Activated CD4-positive, alpha-beta T cell treated with anti-CD3 and anti-CD28 coated beads, Interleukin-2, Interleukin-6, amounts not matched to agents 100 ng/mL and 50 ng/mL, durations not matched to agents 16 hours and 8 hours (primary cell): ENCODE data around the gene MCTP1.

ENCODE experiments used
- DNase-seq: peaks from one replicate; pipeline ENCODE4 v3.0.0-alpha.2; 2020

Gene MCTP1

GRCh38 chr5:95284572-95285408 lies at the start of gene MCTP1:
Gene MCTP1 (minus strand): TSS chr5:95285094.
- DNase-seq: peak; percentile 9

GRCh38 chr5:95332158-95332557 lies 47.3 kb upstream of the MCTP1 start:
- no peak for DNase-seq

GRCh38 chr5:95331358-95331757 lies 46.5 kb upstream of the MCTP1 start:
- DNase-seq: no peak

DNA sequence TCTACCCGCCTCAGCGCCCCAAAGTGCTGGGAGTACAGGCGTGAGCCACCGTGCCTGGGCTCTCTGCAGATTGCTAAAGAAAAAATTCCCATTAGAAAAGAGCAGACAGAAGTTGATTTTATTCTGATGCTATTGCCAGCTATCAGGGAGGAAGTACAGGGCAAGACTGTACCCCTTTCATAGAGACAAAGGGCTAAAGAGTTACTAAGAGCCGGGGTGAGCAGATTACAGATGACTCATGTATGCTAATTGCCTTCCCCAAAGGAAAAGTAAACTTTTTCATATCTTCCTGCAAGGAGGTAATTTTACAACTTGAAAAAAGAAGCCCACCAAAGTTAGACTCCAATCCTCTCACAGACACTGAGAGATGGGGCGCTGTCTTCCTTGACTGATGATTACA lies 42.3 kb upstream of the MCTP1 start:
- DNase-seq: no peak

DNA sequence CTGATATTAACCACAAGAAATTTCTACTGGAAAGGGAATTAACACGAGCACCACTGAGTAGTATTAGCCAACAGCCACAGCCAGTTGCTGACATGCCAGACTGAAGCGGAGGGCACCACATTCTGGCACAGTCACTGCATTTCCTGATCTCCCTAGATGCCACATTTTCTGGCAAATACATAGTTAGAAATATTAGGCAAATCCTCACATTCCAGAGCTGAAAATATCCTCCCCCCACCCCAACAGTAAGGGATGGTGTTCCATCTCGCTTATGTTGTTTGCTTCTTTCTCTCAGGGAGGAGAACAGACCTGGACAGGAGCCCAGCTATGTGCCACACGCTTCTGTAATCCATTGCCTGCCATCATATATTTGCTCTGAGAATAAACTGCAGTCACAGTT lies 32.8 kb upstream of the MCTP1 start:
- no peak for DNase-seq

- DNase-seq: no peak
Measured at GRCh38 chr5:95317085-95317484, 32.2 kb upstream of the MCTP1 start.

DNA sequence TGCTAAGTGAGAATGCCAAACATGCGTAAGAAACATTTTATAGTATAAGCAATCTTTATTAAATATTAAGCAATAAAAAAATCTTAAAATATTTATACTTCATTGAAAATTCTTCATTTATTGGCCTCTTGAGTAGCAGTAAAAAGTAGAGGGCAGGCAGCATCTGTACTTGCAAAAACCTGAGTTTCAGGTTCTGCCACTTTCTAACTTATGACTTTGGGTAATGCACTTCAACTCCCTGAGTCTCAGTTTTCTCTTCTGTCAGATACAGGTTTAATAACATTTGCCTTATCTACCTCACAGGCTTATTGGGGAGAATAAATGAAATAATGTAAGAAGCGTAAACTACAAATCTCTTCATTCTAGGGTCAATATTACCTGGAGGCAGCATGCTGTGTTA lies 19.8 kb upstream of the MCTP1 start:
- no peak for DNase-seq

- no peak for DNase-seq
Measured at GRCh38 chr5:95298651-95299050, 13.8 kb upstream of the MCTP1 start.

DNA sequence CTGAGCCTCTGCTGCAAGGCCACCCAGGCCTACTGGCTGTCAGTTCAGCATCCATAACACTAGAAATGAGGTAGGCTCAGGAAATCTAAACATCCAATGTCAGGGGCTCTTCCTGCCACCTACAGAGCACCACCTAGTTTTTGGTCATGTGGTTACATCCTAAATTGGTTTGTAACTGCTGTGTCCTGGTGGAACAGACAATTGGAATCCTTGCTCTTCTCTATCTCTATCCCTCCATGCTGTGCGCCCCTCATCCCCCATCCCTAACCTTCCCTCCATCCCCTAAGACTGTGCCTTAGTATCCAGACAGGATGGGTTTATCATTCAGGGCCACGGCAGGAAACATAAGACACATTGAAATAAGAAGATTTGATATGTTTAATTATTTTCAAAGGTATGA lies 11.4 kb upstream of the MCTP1 start:
- DNase-seq: no peak

- no peak for DNase-seq
Measured at GRCh38 chr5:95285409-95285755, 488 bp upstream of the MCTP1 start.

GRCh38 chr5:95283761-95284571 lies 928 bp downstream of the MCTP1 start:
- peak; percentile 36 for DNase-seq

DNA sequence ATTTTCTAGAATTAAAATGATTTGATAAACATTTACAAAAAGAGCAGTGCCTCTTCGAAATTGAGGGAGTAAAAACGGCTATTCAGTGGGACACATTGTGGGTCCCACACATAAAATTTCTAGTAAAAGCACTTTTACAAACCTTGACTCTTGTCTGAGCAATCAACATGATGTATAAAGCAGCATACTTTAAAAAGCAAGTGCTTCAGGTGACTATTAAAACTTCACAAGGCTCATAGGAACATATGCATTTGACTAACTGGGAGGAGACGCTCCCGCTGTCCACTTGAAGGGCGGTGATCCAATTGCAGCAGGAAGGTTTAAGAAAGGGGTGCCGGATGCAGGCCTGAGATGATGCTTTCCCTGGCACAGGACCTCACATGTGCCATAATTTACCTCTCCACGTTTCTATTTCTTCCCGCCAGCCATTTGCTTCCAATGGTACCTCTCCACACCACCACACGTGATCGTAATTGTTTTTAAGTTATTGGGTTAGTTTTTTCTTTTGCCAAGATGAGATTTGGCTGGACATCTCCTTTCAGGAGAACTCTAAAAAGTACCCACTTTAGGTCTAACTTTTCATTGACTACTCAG lies 1.8 kb downstream of the MCTP1 start:
- DNase-seq: no peak

DNA sequence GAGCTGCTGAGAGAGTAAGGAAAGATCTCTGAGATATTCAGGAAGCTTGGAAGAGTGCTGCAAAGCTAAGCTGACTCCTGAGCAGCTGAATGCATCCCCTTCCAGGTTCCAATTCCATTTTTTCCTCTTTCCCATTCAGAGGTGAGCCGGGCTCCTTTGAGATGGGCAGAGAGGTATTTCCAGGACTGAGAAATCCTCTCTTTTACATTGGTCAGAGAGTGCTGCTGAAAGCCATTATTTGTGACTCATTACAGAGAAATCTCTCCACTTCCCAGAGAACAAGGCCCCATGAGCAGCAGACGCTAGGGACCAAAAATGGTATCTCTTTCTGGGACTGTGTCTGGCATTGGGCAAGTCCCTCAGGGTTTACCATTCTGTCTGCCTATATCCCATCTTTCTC lies 3.7 kb downstream of the MCTP1 start:
- DNase-seq: no peak

- DNase-seq: no peak
Measured at GRCh38 chr5:95280401-95281095, 4.3 kb downstream of the MCTP1 start.

- no peak for DNase-seq
Measured at GRCh38 chr5:95274011-95274410, 10.9 kb downstream of the MCTP1 start.

DNA sequence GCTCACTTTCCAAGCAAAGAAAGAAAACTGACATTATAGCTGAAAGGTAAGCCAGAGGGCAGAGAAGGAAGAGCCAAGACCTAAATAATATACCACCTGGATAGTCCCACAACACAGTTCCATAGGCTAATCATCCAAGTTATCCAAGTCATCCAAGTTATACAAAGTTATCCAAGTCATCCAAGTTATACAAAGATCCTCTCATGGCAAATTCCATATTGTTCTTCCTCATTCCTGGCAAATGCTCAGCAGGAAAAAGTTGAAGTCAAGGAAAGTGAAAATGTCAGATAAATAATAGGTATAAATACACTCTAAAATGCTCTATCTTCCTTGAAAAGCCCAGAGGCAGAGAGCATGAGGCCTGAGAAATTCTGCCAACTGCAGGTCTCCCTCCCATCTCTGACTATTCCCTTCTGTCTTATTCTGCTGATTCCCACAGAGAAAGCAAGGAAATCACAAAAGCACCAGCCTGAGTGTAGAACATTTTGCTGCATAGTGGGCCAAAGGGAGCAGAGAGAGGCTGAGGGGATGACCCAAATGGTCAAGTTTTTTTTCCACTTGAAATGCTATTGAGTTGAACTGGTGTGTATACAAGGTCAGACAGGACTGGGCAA lies 12.5 kb downstream of the MCTP1 start:
- no peak for DNase-seq

GRCh38 chr5:95262933-95263660 lies 21.8 kb downstream of the MCTP1 start:
- no peak for DNase-seq

- DNase-seq: no peak
Measured at GRCh38 chr5:95261437-95262175, 23.3 kb downstream of the MCTP1 start.

GRCh38 chr5:95256991-95257390 lies 27.9 kb downstream of the MCTP1 start:
- DNase-seq: no peak

GRCh38 chr5:95256446-95256845 lies 28.4 kb downstream of the MCTP1 start:
- no peak for DNase-seq

- DNase-seq: no peak
Measured at GRCh38 chr5:95252801-95253200, 32.1 kb downstream of the MCTP1 start.
